GM12878 (cell line): ENCODE data around the gene OR14I1. TPM values are rescaled to one million over a fixed set of nuclear protein-coding genes. Genes with fewer than 3 reads are reported as not detected.

Source experiments
- BCLAF1 ChIP-seq: fragments of 450-650 bp; IDR thresholded peaks from 2 replicates; pipeline ENCODE4 v1.6.1; 2017; ENCODE audit warnings: antibody characterized with exemption, mild to moderate bottlenecking, moderate library complexity
- CBFB ChIP-seq: IDR thresholded peaks from 2 replicates; pipeline ENCODE4 v1.6.1; 2016; ENCODE audit warnings: antibody characterized with exemption, low read depth
- CBX3 ChIP-seq: fragments of 200-600 bp; sonication (generic); IDR thresholded peaks from 2 replicates; pipeline ENCODE4 v1.6.1; 2016; ENCODE audit warnings: low read depth, borderline replicate concordance
- E4F1 ChIP-seq: fragments of 450-650 bp; IDR thresholded peaks from 2 replicates; pipeline ENCODE4 v1.6.1; 2018; ENCODE audit warnings: borderline replicate concordance, mild to moderate bottlenecking; ENCODE audit not compliant: partially characterized antibody
- EED ChIP-seq: sonication (generic); IDR thresholded peaks from 2 replicates; pipeline ENCODE4 v1.6.1; 2016; ENCODE audit warnings: antibody characterized with exemption, low read depth
- EZH2 ChIP-seq: IDR thresholded peaks from 2 replicates; pipeline ENCODE4 v1.6.1; 2012; ENCODE audit warnings: low read depth, mild to moderate bottlenecking, control low read depth, inconsistent platforms, low read length, borderline replicate concordance; ENCODE audit not compliant: control insufficient read depth
- FOXM1 ChIP-seq: IDR thresholded peaks from 2 replicates; pipeline ENCODE4 v1.6.1; 2012; ENCODE audit warnings: low read depth, mild to moderate bottlenecking, inconsistent platforms, low read length, moderate library complexity
- IKZF2 ChIP-seq, 2 experiments: fragments of 450-650 bp; IDR thresholded peaks; 2 replicates each; pipeline ENCODE4 v1.6.1; 2017; ENCODE audit warnings: mild to moderate bottlenecking in 2 of 2, moderate library complexity in 2 of 2
- IRF5 ChIP-seq: fragments of 450-650 bp; IDR thresholded peaks from 2 replicates; pipeline ENCODE4 v1.6.1; 2017; ENCODE audit warnings: borderline replicate concordance
- KDM1A ChIP-seq: fragments of 200-600 bp; sonication (generic); IDR thresholded peaks from 2 replicates; pipeline ENCODE4 v1.6.1; 2016; ENCODE audit warnings: borderline replicate concordance
- KLF5 ChIP-seq: fragments of 450-650 bp; IDR thresholded peaks from 2 replicates; pipeline ENCODE4 v1.6.1; 2014; ENCODE audit warnings: mild to moderate bottlenecking; ENCODE audit not compliant: partially characterized antibody
- MTA3 ChIP-seq: IDR thresholded peaks from 2 replicates; pipeline ENCODE4 v1.6.1; 2012; ENCODE audit warnings: low read length, inconsistent platforms, borderline replicate concordance
- NR2F1 ChIP-seq: fragments of 450-650 bp; conservative IDR thresholded peaks from 2 replicates; pipeline ENCODE4 v1.6.1; 2017; ENCODE audit warnings: mild to moderate bottlenecking
- POLR2A ChIP-seq: IDR thresholded peaks from 2 replicates; pipeline ENCODE4 v1.6.1; 2011; ENCODE audit warnings: low read depth, mild to moderate bottlenecking, low read length
- POLR2AphosphoS2 ChIP-seq: IDR thresholded peaks from 2 replicates; pipeline ENCODE4 v1.6.1; 2011; ENCODE audit warnings: low read depth, mild to moderate bottlenecking, low read length, improper control_type of control experiment, moderate library complexity
- RAD51 ChIP-seq: fragments of 450-650 bp; IDR thresholded peaks from 2 replicates; pipeline ENCODE4 v1.6.1; 2016; ENCODE audit warnings: moderate library complexity, mild to moderate bottlenecking, inconsistent platforms
- REST ChIP-seq: IDR thresholded peaks from 2 replicates; pipeline ENCODE4 v1.6.1; 2012; ENCODE audit warnings: mild to moderate bottlenecking, low read depth, low read length
- SRF ChIP-seq, 2 experiments: IDR thresholded peaks; 2 replicates each; pipeline ENCODE4 v1.6.1; 2011; ENCODE audit warnings: low read depth in 2 of 2, low read length in 2 of 2, mild to moderate bottlenecking in 1 of 2, moderate library complexity in 1 of 2
- TAF1 ChIP-seq: IDR thresholded peaks from 2 replicates; pipeline ENCODE4 v1.6.1; 2011; ENCODE audit warnings: mild to moderate bottlenecking, low read depth, low read length, borderline replicate concordance
- TBL1XR1 ChIP-seq: IDR thresholded peaks from 2 replicates; pipeline ENCODE4 v1.6.1; 2012; ENCODE audit warnings: low read depth, low read length, improper control_type of control experiment
- TCF12 ChIP-seq: IDR thresholded peaks from 2 replicates; pipeline ENCODE4 v1.6.1; 2011; ENCODE audit warnings: low read depth, mild to moderate bottlenecking, low read length
- TCF7 ChIP-seq: IDR thresholded peaks from 2 replicates; pipeline ENCODE4 v1.6.1; 2014; ENCODE audit warnings: antibody characterized with exemption, borderline replicate concordance
- ZNF274 ChIP-seq: IDR thresholded peaks from one replicate; pipeline ENCODE4 v1.8.0; 2011; ENCODE audit not compliant: insufficient read length, insufficient read depth
- polyA plus RNA-seq, 11 experiments: library from polyadenylated mRNA; depleted of rRNA in 4 of 11; unstranded in 6 of 11; stranded (reverse) in 5 of 11; fragments of >200 nt; fragmentation: Nextera tagmentation in 4 of 11; fragmentation: Illumina TruSeq in 1 of 11; extraction: Ambion mirVana in 4 of 11; extraction: Trizol in 1 of 11; gene quantifications; 1 replicate in 1 of 11; 2 replicates in 10 of 11; pipeline versions ENCODE4 v1.2.1 to v1.2.3, GENCODE V29; 2011 to 2016; ENCODE audit warnings: inconsistent platforms in 2 of 11, missing spikeins in 2 of 11, low read depth in 1 of 11
- total RNA-seq, 4 experiments: library from RNA; depleted of rRNA in 3 of 4; stranded (reverse); fragments of >200 nt in 3 of 4; fragmentation: Illumina TruSeq in 1 of 4; extraction: Trizol in 1 of 4; gene quantifications; 2 replicates each; pipeline versions ENCODE4 v1.2.1 to v1.2.3, GENCODE V29; 2013 to 2021

Gene OR14I1
- total and polyA plus RNA-seq, 10 of the 15 experiments (the other 5 are each of a cell fraction or from before 2014, with no cell fraction given) = 0.21 to 1.5 (median 0.79) TPM

- no peak for TF ChIP-seq EZH2
- no peak for TF ChIP-seq MTA3
- no peak for TF ChIP-seq REST
- TF ChIP-seq KDM1A = no peak
- TF ChIP-seq NR2F1 = no peak
- no peak for TF ChIP-seq SRF (IDR thresholded peaks at IDR 0.05; ENCODE audit: low read depth in 2 of 2, low read length in 2 of 2)
- TF ChIP-seq E4F1 = no peak
- peak; percentile 32; the same call in 1 of the 2 replicates for TF ChIP-seq TAF1
- TF ChIP-seq TCF12 = no peak
- TF ChIP-seq EED = peak; percentile 57
- TF ChIP-seq IRF5 = no peak
- peak in 1 of 2 experiments; percentile 15; a peak in 1 of 4 replicates for TF ChIP-seq IKZF2 (IDR thresholded peaks at IDR 0.05)
- TF ChIP-seq TCF7 = no peak
- TF ChIP-seq RAD51 = no peak
- TF ChIP-seq POLR2AphosphoS2 = no peak
- no peak for TF ChIP-seq BCLAF1
- TF ChIP-seq POLR2A = no peak
- TF ChIP-seq KLF5 = no peak
- TF ChIP-seq FOXM1 = peak; percentile 38; the same call in 1 of the 2 replicates
- TF ChIP-seq TBL1XR1 = no peak
- no peak for TF ChIP-seq CBX3
- no peak for TF ChIP-seq ZNF274
- no peak for TF ChIP-seq CBFB
These were observed 15.8 kb downstream of the OR14I1 start (continued) for GRCh38 chr1:248686815-248687214.
